SK-N-SH treated with all-trans-retinoic acid at 6 μM for 48 hours (cell line): ENCODE measurements around the gene ZNF562.
"Not testable (repeated sequence)": the region's sequence is repeated elsewhere in the genome, so short reads cannot be mapped to it uniquely, and the experiment has no call there.

Experiments used
- ATAC-seq: fragments of 200-7000 bp; cut with Tn5 transposase; 3 replicates; pipeline ENCODE4 v1.9.1; 2020; ENCODE audit warnings: mild to moderate bottlenecking, moderate library complexity
- ARNTL ChIP-seq: fragments of 450-650 bp; formaldehyde crosslinking; IDR thresholded peaks from 2 replicates; pipeline ENCODE4 v1.5.0; 2020; ENCODE audit warnings: low read depth, mild to moderate bottlenecking, moderate library complexity, borderline replicate concordance
- BACH2 ChIP-seq: fragments of 250-450 bp; sonication (Bioruptor Pico); IDR thresholded peaks from 2 replicates; pipeline ENCODE4 v1.9.0; 2021; ENCODE audit warnings: mild to moderate bottlenecking, borderline replicate concordance
- CSDC2 ChIP-seq: fragments of 250-450 bp; sonication (Bioruptor Pico); IDR thresholded peaks from 2 replicates; pipeline ENCODE4 v1.5.0; 2020; ENCODE audit warnings: mild to moderate bottlenecking, moderate library complexity
- ESRRG ChIP-seq: fragments of 250-450 bp; sonication (Bioruptor Pico); IDR thresholded peaks from 2 replicates; pipeline ENCODE4 v1.6.1; 2021; ENCODE audit warnings: mild to moderate bottlenecking
- GLIS3 ChIP-seq: fragments of 250-450 bp; sonication (Bioruptor Pico); IDR thresholded peaks from 2 replicates; pipeline ENCODE4 v1.5.0; 2020; ENCODE audit warnings: mild to moderate bottlenecking, moderate library complexity
- ISL1 ChIP-seq: fragments of 250-450 bp; sonication (Bioruptor Pico); IDR thresholded peaks from 2 replicates; pipeline ENCODE4 v2.1.2; 2022; ENCODE audit warnings: mild to moderate bottlenecking, moderate library complexity
- OSR1 ChIP-seq: fragments of 250-450 bp; sonication (Bioruptor Pico); IDR thresholded peaks from 2 replicates; pipeline ENCODE4 v1.8.0; 2022; ENCODE audit warnings: moderate library complexity, mild to moderate bottlenecking, inconsistent platforms
- RARB ChIP-seq: fragments of 250-450 bp; sonication (Bioruptor Pico); IDR thresholded peaks from 2 replicates; pipeline ENCODE4 v1.8.0; 2021; ENCODE audit warnings: mild to moderate bottlenecking, moderate library complexity
- SNAI2 ChIP-seq: fragments of 250-450 bp; sonication (Bioruptor Pico); IDR thresholded peaks from 2 replicates; pipeline ENCODE4 v1.5.0; 2020; ENCODE audit warnings: mild to moderate bottlenecking, moderate library complexity
- TCF4 ChIP-seq: fragments of 250-450 bp; sonication (Bioruptor Pico); IDR thresholded peaks from 2 replicates; pipeline ENCODE4 v1.8.0; 2021; ENCODE audit warnings: mild to moderate bottlenecking, moderate library complexity, borderline replicate concordance
- TOX ChIP-seq: fragments of 250-450 bp; sonication (Bioruptor Pico); IDR thresholded peaks from 2 replicates; pipeline ENCODE4 v1.8.0; 2021; ENCODE audit warnings: mild to moderate bottlenecking, moderate library complexity, borderline replicate concordance
- ZC3H10 ChIP-seq: fragments of 250-450 bp; sonication (Bioruptor Pico); IDR thresholded peaks from 2 replicates; pipeline ENCODE4 v1.5.1; 2021; ENCODE audit warnings: mild to moderate bottlenecking, moderate library complexity
- ZFP3 ChIP-seq: fragments of 250-450 bp; sonication (Bioruptor Pico); IDR thresholded peaks from 2 replicates; pipeline ENCODE4 v1.5.0; 2020; ENCODE audit warnings: mild to moderate bottlenecking, moderate library complexity
- ZFP30 ChIP-seq: fragments of 450-650 bp; formaldehyde crosslinking; IDR thresholded peaks from 2 replicates; pipeline ENCODE4 v1.5.0; 2022; ENCODE audit warnings: mild to moderate bottlenecking, moderate library complexity
- ZNF565 ChIP-seq: fragments of 450-650 bp; formaldehyde crosslinking; conservative IDR thresholded peaks from 2 replicates; pipeline ENCODE4 v1.5.0; 2020; ENCODE audit warnings: low read depth, mild to moderate bottlenecking, moderate library complexity
- ZNF8 ChIP-seq: fragments of 450-650 bp; formaldehyde crosslinking; IDR thresholded peaks from 2 replicates; pipeline ENCODE4 v1.5.0; 2020; ENCODE audit warnings: mild to moderate bottlenecking, moderate library complexity
- TF ChIP-seq, protein P1 (sequence below): fragments of 250-450 bp; sonication (Bioruptor Pico); IDR thresholded peaks from 2 replicates; pipeline ENCODE4 v1.8.0; 2020; ENCODE audit warnings: mild to moderate bottlenecking, moderate library complexity, borderline replicate concordance
- TF ChIP-seq, protein P2 (sequence below): fragments of 250-450 bp; sonication (Bioruptor Pico); IDR thresholded peaks from 2 replicates; pipeline ENCODE4 v1.8.0; 2021; ENCODE audit warnings: low read depth, mild to moderate bottlenecking, moderate library complexity, borderline replicate concordance
- TF ChIP-seq, protein P3 (sequence below): fragments of 250-450 bp; sonication (Bioruptor Pico); IDR thresholded peaks from 2 replicates; pipeline ENCODE4 v1.5.1; 2021; ENCODE audit warnings: mild to moderate bottlenecking, moderate library complexity
- TF ChIP-seq, protein P4 (sequence below): fragments of 250-450 bp; sonication (Bioruptor Pico); IDR thresholded peaks from 2 replicates; pipeline ENCODE4 v1.5.0; 2020; ENCODE audit warnings: mild to moderate bottlenecking, moderate library complexity

The ZNF562 gene

DNA sequence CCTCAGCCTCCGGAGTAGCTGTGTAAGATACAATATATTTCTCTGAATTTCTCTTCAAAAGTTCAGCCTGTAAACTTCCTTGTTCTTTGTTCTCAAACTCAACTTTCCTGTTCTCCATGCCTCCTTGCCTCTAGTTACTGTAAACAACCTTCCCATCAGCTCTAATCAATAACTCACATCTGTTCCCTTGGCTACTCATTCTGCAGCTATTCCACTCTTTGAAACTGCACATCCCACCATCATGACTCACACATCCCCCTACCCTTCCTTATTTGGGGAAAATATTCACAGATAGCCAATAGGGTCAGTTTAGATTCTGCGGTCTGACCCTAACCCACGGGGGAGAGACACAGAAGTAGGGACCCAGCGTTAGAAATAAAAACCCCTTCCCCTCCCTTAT is 2.0 kb downstream of the ZNF562 start:
- no peak for ATAC-seq
- TF ChIP-seq ZFP30 = no peak
- no peak for TF ChIP-seq ZFP3 (CRISPR knock-in tag)
- no peak for TF ChIP-seq TCF4 (CRISPR knock-in tag)
- no peak for TF ChIP-seq CSDC2
- no peak for TF ChIP-seq GLIS3
- TF ChIP-seq ISL1 (CRISPR knock-in tag) = no peak
- no peak for TF ChIP-seq ZNF8 (CRISPR knock-in tag)
- TF ChIP-seq TOX = no peak

DNA sequence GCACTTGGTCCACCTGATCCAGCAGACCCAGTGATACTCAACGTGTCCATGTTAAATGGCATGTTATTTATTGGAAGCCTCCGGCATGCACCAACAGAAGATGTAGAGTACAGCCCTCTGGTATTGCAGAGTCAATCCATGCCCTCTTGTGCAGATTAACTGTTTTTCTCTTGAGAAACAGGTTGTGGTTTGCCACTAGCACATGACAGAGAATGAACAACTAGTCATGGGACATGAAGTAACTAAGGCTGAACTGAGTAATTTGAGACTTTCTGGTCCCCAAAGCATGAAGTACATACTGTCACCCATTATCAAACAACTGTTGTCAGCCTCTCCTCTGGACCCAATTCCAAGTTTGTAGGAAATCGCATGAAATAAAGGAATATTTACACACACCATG is 3.2 kb downstream of the ZNF562 start:
- no peak for TF ChIP-seq ESRRG (CRISPR knock-in tag)
- no peak for ATAC-seq

DNA sequence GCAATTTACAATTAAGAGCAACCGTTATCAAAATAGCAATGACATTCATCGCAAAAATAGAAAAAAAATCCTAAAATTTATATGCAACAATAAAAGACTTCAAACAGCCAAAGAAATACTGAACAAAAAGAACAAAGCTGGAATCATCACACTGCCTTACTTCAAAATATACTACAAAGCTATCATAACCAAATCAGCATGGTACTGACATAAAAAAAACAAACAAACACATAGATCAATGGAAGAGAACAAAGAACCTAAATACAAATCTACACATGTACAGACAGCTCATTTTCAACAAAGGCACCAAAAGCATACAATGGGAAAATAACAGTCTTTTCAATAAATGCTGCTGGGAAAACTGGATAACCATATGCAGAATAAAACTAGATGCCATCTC is 6.4 kb downstream of the ZNF562 start:
- no peak for ATAC-seq
- TF ChIP-seq, protein P1, sequence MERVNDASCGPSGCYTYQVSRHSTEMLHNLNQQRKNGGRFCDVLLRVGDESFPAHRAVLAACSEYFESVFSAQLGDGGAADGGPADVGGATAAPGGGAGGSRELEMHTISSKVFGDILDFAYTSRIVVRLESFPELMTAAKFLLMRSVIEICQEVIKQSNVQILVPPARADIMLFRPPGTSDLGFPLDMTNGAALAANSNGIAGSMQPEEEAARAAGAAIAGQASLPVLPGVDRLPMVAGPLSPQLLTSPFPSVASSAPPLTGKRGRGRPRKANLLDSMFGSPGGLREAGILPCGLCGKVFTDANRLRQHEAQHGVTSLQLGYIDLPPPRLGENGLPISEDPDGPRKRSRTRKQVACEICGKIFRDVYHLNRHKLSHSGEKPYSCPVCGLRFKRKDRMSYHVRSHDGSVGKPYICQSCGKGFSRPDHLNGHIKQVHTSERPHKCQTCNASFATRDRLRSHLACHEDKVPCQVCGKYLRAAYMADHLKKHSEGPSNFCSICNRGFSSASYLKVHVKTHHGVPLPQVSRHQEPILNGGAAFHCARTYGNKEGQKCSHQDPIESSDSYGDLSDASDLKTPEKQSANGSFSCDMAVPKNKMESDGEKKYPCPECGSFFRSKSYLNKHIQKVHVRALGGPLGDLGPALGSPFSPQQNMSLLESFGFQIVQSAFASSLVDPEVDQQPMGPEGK (CRISPR knock-in tag) = no peak
- TF ChIP-seq SNAI2 (no peak), ZFP3 (CRISPR knock-in tag) (no peak), TCF4 (CRISPR knock-in tag) (no peak), RARB (CRISPR knock-in tag) (no peak), ZNF565 (no peak), ZFP30 (no peak), TOX (no peak), BACH2 (CRISPR knock-in tag) (no peak)

DNA sequence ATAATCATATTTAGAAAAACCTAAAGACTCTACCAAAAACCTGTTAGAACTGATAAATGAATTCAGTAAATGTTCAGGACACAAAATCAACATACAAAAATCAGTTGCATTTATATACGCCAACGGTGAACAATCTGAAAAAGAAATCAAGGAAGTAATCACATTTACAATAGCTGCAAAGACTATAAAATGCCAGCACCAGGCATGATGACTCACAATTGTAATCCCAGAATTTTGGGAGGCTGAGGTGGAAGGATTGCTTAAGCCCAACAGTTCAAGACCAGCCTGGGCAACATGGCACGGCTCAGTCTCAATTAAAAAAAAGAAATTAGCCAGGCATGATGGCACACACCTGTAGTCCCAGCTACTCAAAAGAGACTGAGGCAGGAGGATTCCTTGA is 7.0 kb downstream of the ZNF562 start:
- ATAC-seq = no peak
- TF ChIP-seq, protein P2, sequence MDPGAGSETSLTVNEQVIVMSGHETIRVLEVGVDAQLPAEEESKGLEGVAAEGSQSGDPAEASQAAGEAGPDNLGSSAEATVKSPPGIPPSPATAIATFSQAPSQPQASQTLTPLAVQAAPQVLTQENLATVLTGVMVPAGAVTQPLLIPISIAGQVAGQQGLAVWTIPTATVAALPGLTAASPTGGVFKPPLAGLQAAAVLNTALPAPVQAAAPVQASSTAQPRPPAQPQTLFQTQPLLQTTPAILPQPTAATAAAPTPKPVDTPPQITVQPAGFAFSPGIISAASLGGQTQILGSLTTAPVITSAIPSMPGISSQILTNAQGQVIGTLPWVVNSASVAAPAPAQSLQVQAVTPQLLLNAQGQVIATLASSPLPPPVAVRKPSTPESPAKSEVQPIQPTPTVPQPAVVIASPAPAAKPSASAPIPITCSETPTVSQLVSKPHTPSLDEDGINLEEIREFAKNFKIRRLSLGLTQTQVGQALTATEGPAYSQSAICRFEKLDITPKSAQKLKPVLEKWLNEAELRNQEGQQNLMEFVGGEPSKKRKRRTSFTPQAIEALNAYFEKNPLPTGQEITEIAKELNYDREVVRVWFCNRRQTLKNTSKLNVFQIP (CRISPR knock-in tag) = no peak
- TF ChIP-seq, protein P3, sequence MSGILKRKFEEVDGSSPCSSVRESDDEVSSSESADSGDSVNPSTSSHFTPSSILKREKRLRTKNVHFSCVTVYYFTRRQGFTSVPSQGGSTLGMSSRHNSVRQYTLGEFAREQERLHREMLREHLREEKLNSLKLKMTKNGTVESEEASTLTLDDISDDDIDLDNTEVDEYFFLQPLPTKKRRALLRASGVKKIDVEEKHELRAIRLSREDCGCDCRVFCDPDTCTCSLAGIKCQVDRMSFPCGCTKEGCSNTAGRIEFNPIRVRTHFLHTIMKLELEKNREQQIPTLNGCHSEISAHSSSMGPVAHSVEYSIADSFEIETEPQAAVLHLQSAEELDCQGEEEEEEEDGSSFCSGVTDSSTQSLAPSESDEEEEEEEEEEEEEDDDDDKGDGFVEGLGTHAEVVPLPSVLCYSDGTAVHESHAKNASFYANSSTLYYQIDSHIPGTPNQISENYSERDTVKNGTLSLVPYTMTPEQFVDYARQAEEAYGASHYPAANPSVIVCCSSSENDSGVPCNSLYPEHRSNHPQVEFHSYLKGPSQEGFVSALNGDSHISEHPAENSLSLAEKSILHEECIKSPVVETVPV (CRISPR knock-in tag) = no peak
- TF ChIP-seq, protein P1 (CRISPR knock-in tag) = no peak
- TF ChIP-seq TOX = no peak

DNA sequence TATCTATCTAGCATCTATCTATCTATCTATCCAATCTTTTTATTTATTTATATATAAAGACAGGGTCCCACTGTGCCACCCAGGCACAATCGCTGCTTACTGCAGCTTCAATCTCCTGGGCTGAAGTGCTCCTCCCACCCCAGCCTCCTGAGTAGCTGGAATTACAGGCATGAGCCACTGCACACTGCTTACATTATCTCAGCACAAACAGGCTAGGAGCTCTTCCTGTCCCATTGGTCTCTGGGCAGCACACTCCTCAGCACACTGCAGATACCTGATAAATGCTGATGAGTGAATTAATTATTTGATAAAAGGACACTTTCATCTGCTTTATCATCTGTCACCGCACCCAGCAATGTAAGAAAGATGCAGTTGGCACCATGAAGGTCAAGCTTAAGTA is 16.1 kb downstream of the ZNF562 start:
- TF ChIP-seq OSR1 (CRISPR knock-in tag) (no peak), TOX (no peak), GLIS3 (no peak), ZNF565 (no peak), ARNTL (CRISPR knock-in tag) (no peak), ZC3H10 (CRISPR knock-in tag) (no peak)
- TF ChIP-seq, protein P4, sequence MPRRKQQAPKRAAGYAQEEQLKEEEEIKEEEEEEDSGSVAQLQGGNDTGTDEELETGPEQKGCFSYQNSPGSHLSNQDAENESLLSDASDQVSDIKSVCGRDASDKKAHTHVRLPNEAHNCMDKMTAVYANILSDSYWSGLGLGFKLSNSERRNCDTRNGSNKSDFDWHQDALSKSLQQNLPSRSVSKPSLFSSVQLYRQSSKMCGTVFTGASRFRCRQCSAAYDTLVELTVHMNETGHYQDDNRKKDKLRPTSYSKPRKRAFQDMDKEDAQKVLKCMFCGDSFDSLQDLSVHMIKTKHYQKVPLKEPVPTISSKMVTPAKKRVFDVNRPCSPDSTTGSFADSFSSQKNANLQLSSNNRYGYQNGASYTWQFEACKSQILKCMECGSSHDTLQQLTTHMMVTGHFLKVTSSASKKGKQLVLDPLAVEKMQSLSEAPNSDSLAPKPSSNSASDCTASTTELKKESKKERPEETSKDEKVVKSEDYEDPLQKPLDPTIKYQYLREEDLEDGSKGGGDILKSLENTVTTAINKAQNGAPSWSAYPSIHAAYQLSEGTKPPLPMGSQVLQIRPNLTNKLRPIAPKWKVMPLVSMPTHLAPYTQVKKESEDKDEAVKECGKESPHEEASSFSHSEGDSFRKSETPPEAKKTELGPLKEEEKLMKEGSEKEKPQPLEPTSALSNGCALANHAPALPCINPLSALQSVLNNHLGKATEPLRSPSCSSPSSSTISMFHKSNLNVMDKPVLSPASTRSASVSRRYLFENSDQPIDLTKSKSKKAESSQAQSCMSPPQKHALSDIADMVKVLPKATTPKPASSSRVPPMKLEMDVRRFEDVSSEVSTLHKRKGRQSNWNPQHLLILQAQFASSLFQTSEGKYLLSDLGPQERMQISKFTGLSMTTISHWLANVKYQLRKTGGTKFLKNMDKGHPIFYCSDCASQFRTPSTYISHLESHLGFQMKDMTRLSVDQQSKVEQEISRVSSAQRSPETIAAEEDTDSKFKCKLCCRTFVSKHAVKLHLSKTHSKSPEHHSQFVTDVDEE (CRISPR knock-in tag) = no peak
- ATAC-seq = no peak

DNA sequence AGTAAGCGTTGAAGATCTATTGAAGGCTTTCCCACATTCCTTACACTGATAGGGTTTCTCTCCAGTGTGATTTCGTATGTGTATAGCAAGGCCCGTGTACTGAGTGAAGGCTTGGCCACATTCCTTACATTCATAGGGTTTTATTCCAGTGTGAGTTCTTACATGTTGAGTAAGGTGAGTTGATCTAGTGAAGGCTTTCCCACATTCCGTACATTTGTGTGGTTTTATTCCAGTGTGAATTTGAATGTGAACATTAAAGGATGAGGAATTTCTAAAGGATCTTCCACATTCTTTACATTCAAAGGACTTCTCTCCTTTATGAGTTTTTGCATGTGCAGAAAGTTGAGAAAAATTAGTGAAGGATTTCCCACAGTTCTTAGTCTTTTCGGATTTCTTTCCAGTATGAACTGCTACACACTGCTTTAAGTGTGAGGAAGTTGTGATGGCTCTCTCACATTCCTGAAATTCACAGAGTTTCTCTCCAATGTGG is 21.8 kb downstream of the ZNF562 start:
- not testable (repeated sequence) for ATAC-seq

DNA sequence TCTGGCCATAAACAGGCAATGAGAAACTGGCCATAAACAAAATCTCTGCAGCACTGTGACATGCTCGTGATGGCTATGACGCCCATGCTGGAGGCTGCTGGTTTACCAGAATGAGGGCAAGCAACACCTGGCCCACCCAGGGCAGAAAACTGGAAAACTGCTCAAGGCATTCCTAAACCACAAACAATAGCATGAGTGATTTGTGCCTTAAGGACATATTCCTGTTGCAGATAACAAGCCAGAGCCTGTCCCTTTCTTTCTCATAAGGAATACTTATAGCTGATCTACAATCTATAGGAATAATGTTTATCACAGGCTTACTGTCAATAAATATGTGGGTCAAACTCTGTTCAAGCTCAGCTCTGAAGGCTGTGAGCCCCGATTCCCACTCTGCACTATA is 23.4 kb downstream of the ZNF562 start:
- ATAC-seq = not testable (repeated sequence)
